ENCODE results near the gene POLD3.
"Not testable (repeated sequence)": the region's sequence is repeated elsewhere in the genome, so short reads cannot be mapped to it uniquely, and the experiment has no call there.

POLD3 gene

GRCh38 chr11:74583024-74583624, 9.3 kb upstream of the POLD3 start:
- DNase-seq (ENCODE audit: low read depth), result no peak

- DNase-seq (ENCODE audit: low read depth), result not testable (repeated sequence)
These were observed 1.9 kb upstream of the POLD3 start for GRCh38 chr11:74590492-74590891.

GRCh38 chr11:74592063-74592440, 330 bp upstream of the POLD3 start:
- DNase-seq (ENCODE audit: low read depth), result no peak

GRCh38 chr11:74593463-74593862, 1.1 kb downstream of the POLD3 start:
- no peak for DNase-seq (ENCODE audit: low read depth)

- DNase-seq (ENCODE audit: low read depth), result no peak
These were observed 10.5 kb downstream of the POLD3 start for GRCh38 chr11:74602637-74603556.

- no peak for DNase-seq (ENCODE audit: low read depth)
These were observed 11.5 kb downstream of the POLD3 start for GRCh38 chr11:74603845-74604244.

- no peak for DNase-seq (ENCODE audit: low read depth)
These were observed 11.9 kb downstream of the POLD3 start for GRCh38 chr11:74604311-74604710.

GRCh38 chr11:74605403-74605802, 13.0 kb downstream of the POLD3 start:
- DNase-seq (ENCODE audit: low read depth), result no peak

- no peak for DNase-seq (ENCODE audit: low read depth)
These were observed 16.0 kb downstream of the POLD3 start for GRCh38 chr11:74608431-74608830.

GRCh38 chr11:74611369-74611861, 19.0 kb downstream of the POLD3 start:
- DNase-seq (ENCODE audit: low read depth), result no peak

- DNase-seq (ENCODE audit: low read depth), result no peak
These were observed 20.5 kb downstream of the POLD3 start for GRCh38 chr11:74612877-74613276.

GRCh38 chr11:74615311-74615710, 22.9 kb downstream of the POLD3 start:
- DNase-seq (ENCODE audit: low read depth), result no peak

GRCh38 chr11:74615988-74616387, 23.6 kb downstream of the POLD3 start:
- DNase-seq (ENCODE audit: low read depth), result no peak

- DNase-seq (ENCODE audit: low read depth), result no peak
These were observed 28.1 kb downstream of the POLD3 start for GRCh38 chr11:74620531-74620930.

GRCh38 chr11:74626130-74626529, 33.7 kb downstream of the POLD3 start:
- no peak for DNase-seq (ENCODE audit: low read depth)

- no peak for DNase-seq (ENCODE audit: low read depth)
These were observed 34.2 kb downstream of the POLD3 start for GRCh38 chr11:74626604-74627003.

- no peak for DNase-seq (ENCODE audit: low read depth)
These were observed 35.0 kb downstream of the POLD3 start for GRCh38 chr11:74627381-74627780.

GRCh38 chr11:74630043-74630442, 37.7 kb downstream of the POLD3 start:
- DNase-seq (ENCODE audit: low read depth), result no peak

GRCh38 chr11:74633406-74634393, 41.3 kb downstream of the POLD3 start:
- DNase-seq (ENCODE audit: low read depth), result no peak

GRCh38 chr11:74634537-74634936, 42.2 kb downstream of the POLD3 start:
- no peak for DNase-seq (ENCODE audit: low read depth)

- no peak for DNase-seq (ENCODE audit: low read depth)
These were observed 44.3 kb downstream of the POLD3 start for GRCh38 chr11:74636630-74637184.

- no peak for DNase-seq (ENCODE audit: low read depth)
These were observed 45.3 kb downstream of the POLD3 start for GRCh38 chr11:74637700-74638099.

Data from activated T-cell treated with anti-CD3 and anti-CD28 coated beads for 48 hours (primary cell).